Ascending aorta (tissue), 2 donors: ENCODE results near the gene ARHGEF3. TPM values are rescaled to one million over a fixed set of nuclear protein-coding genes. Genes with fewer than 3 reads are reported as not detected.
"Not testable (repeated sequence)": the region's sequence is repeated elsewhere in the genome, so short reads cannot be mapped to it uniquely, and the experiment has no call there.

Source experiments
- DNase-seq, 2 donors: peaks; one replicate each; pipeline ENCODE4 v3.0.0-alpha.2; 2019; ENCODE audit warnings: low spot score in 2 of 2
- H3K27ac ChIP-seq, 2 donors: fragments of 200-600 bp; sonication (generic); one replicate each; pipeline ENCODE4 v1.5.1; 2016 to 2017; ENCODE audit warnings: mild to moderate bottlenecking in 1 of 2
- H3K27me3 ChIP-seq: fragments of 200-600 bp; sonication (generic); one replicate; pipeline ENCODE4 v1.5.1; 2017
- H3K36me3 ChIP-seq, 2 donors: fragments of 200-600 bp; sonication (generic); one replicate each; pipeline ENCODE4 v1.5.1; 2016
- H3K4me1 ChIP-seq, 2 donors: fragments of 200-600 bp; sonication (generic); one replicate each; pipeline ENCODE4 v1.5.1; 2016 to 2017; ENCODE audit warnings: mild to moderate bottlenecking in 1 of 2
- H3K4me3 ChIP-seq, 2 donors: fragments of 200-600 bp; sonication (generic); one replicate each; pipeline ENCODE4 v1.5.1; 2016 to 2017; ENCODE audit warnings: mild to moderate bottlenecking in 1 of 2
- H3K9me3 ChIP-seq, 2 donors: fragments of 200-600 bp; sonication (generic); one replicate each; pipeline ENCODE4 v1.5.1; 2016
- intact Hi-C: fragments of 100-400 bp; cut with DNase I; formaldehyde crosslinking; loops from one replicate; pipeline ENCODE4 v1.15.1; 2023
- total RNA-seq: library from RNA; depleted of rRNA; stranded (reverse); fragments of >200 nt; gene quantifications from one replicate; pipeline ENCODE4 v1.1.0, GENCODE V29; 2016
- TF ChIP-seq, protein P1 (sequence below), 3 experiments: fragments of 200-600 bp in 2 of 3; fragments of 450-650 bp in 1 of 3; sonication (generic) in 2 of 3; IDR thresholded peaks; one replicate each; pipeline ENCODE4 v1.5.1; 2016 to 2019; ENCODE audit warnings: antibody characterized with exemption in 3 of 3, mild to moderate bottlenecking in 1 of 3, moderate library complexity in 1 of 3

Gene ARHGEF3
- total RNA-seq, 1 donor from 2014 or later: 16.8 TPM

DNA sequence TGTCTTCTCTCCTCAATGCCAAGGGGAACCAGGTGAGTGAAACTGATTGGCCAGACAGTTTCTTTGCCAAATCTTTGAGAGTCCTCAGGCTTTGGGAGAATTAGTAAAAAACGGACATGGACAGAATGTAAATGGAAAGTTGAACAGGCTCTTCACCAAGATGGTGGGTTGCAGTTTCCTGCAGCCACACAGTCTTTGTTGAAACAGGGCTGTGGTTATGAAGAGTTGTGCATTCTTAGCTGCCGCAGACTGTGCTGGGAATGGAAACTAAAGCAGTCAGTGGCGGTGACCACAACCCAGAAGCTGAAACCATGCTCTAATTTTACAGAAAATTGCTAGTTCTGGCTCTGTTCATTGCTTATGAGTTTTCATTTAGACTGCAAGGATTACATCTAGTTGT lies 76.6 kb downstream of the ARHGEF3 start:
- Histone ChIP-seq H3K27me3 (no peaks in the 10 kb centered on the region), H3K4me3 (no peak overlapping the region), H3K36me3 (peaks cover 0 to 26% of the 10 kb centered on the region in 2 donors), H3K9me3 (no peaks in the 10 kb centered on the region), H3K27ac (no peak overlapping the region), H3K4me1 (no peaks in the 10 kb centered on the region)
- DNase-seq: no peak
- TF ChIP-seq, protein P1, sequence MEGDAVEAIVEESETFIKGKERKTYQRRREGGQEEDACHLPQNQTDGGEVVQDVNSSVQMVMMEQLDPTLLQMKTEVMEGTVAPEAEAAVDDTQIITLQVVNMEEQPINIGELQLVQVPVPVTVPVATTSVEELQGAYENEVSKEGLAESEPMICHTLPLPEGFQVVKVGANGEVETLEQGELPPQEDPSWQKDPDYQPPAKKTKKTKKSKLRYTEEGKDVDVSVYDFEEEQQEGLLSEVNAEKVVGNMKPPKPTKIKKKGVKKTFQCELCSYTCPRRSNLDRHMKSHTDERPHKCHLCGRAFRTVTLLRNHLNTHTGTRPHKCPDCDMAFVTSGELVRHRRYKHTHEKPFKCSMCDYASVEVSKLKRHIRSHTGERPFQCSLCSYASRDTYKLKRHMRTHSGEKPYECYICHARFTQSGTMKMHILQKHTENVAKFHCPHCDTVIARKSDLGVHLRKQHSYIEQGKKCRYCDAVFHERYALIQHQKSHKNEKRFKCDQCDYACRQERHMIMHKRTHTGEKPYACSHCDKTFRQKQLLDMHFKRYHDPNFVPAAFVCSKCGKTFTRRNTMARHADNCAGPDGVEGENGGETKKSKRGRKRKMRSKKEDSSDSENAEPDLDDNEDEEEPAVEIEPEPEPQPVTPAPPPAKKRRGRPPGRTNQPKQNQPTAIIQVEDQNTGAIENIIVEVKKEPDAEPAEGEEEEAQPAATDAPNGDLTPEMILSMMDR (IDR thresholded peaks at IDR 0.05): no peak
- intact Hi-C loops: no loop called here

DNA sequence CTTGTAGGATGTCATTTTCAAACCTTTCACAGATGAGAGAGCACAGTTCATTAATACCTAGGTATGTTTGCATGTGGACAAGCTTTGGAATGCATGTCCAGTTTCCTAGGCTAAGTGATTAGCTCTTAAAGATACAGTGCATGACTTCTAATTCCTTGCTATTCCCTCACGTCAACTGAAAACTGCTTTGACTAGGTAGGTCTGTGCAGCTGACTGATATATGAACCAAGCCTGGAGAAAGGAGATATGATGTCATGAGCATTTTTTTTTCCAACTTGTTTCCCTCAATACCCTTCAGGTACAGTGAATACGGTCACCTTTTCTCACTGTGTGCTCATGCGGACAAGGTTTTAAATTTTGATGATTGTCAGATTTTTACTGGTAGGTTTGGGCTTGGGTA lies 77.1 kb downstream of the ARHGEF3 start:
- Histone ChIP-seq H3K9me3 (no peaks in the 10 kb centered on the region), H3K4me1 (no peaks in the 10 kb centered on the region), H3K27me3 (no peaks in the 10 kb centered on the region), H3K4me3 (no peak overlapping the region), H3K27ac (no peak overlapping the region), H3K36me3 (peaks cover 0 to 21% of the 10 kb centered on the region in 2 donors)
- TF ChIP-seq, protein P1 (IDR thresholded peaks at IDR 0.05): no peak
- DNase-seq: no peak
- intact Hi-C loops: no loop called here

DNA sequence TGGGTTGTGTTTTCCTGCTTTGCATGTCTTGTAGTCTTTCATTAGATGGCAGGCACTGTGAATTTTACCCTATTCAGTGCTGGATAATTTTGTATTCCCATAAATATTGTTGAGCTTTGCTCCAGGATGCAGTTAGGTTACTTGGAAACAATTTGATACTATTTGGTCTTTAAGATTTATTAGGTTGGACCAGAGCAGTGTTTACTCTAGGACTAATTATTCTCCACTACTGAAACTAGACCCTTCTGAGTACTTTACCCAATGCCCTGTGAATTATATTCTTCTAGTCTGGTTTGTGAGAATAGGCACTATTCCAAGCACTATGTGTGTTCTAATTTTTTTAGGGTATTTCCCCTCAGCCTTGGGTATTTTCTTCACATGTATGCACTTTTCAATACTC lies 80.9 kb downstream of the ARHGEF3 start:
- no peaks in the 10 kb centered on the region for H3K36me3 ChIP-seq
- intact Hi-C loops: no loop called here
- TF ChIP-seq, protein P1 (IDR thresholded peaks at IDR 0.05): no peak
- H3K4me1 ChIP-seq: no peaks in the 10 kb centered on the region
- H3K9me3 ChIP-seq: peaks cover 0 to 4% of the 10 kb centered on the region in 2 donors
- H3K27ac ChIP-seq: no peak overlapping the region
- DNase-seq: no peak
- H3K4me3 ChIP-seq: no peak overlapping the region
- no peaks in the 10 kb centered on the region for H3K27me3 ChIP-seq

DNA sequence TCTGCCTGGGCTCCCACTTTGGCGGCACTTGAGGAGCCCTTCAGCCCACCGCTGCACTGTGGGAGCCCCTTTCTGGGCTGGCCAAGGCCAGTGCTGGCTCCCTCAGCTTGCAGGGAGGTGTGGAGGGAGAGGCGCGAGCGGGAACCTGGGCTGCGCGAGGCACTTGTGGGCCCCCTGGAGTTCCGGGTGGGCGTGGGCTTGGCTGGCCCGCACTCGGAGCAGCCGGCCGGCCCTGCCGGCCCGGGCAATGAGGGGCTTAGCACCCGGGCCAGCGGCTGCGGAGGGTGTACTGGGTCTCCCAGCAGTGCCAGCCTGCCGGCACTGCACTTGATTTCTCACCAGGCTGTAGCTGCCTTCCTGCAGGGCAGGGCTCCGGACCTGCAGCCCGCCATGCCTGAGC lies 82.9 kb downstream of the ARHGEF3 start:
- H3K27ac ChIP-seq, H3K27me3 ChIP-seq, DNase-seq, H3K36me3 ChIP-seq, H3K4me1 ChIP-seq, H3K4me3 ChIP-seq, intact Hi-C loops: not testable (repeated sequence)
- peaks cover 0 to 12% of the 10 kb centered on the region in 2 donors for H3K9me3 ChIP-seq

DNA sequence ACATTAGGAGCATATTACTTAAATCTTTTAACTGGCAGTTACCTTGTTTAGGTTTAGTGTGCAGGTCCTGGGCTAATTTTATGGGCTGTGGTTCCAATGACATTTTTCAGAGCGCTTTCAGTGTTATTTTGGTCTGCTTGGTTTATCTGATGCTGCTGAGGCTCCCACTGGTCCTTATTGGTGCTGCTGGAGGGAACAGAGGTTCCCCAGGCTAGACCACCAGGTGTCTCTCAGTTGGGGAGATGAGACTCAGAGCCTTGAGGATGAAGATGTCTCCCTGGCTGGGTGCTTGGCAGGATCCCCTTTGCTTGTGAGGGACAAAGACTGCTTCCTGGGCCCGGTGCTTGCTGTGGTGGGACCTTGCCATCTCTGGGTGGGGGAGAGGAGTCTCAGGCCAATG lies 90.4 kb downstream of the ARHGEF3 start:
- DNase-seq: no peak
- intact Hi-C loops: no loop called here
- Histone ChIP-seq H3K4me3 (no peak overlapping the region), H3K36me3 (no peaks in the 10 kb centered on the region), H3K9me3 (peaks cover 0 to 12% of the 10 kb centered on the region in 2 donors), H3K4me1 (no peaks in the 10 kb centered on the region), H3K27ac (no peak overlapping the region), H3K27me3 (no peaks in the 10 kb centered on the region)
- TF ChIP-seq, protein P1 (IDR thresholded peaks at IDR 0.05): no peak

DNA sequence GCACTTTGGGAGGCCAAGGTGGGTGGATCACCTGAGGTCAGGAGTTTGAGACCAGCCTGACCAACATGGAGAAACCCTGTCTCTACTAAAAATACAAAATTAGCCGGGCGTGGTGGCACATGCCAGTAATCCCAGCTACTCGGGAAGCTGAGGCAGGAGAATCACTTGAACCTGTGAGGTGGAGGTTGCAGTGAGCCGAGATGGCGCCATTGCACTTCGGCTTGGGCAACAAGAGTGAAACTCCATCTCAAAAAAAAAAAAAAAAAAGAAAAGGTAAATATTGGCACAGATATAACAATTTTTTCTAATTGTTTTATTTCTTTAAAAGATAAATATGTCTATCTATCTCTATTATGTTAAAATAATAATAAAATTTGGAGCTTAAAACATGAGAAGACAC lies 94.3 kb downstream of the ARHGEF3 start:
- H3K27ac ChIP-seq, H3K4me1 ChIP-seq, H3K9me3 ChIP-seq, DNase-seq, H3K4me3 ChIP-seq, H3K36me3 ChIP-seq, H3K27me3 ChIP-seq: not testable (repeated sequence)
- intact Hi-C loops: loop anchor here (10.0 kb wide), 1 partner anchor 377 kb away; no protein-coding TSS in a partner anchor

DNA sequence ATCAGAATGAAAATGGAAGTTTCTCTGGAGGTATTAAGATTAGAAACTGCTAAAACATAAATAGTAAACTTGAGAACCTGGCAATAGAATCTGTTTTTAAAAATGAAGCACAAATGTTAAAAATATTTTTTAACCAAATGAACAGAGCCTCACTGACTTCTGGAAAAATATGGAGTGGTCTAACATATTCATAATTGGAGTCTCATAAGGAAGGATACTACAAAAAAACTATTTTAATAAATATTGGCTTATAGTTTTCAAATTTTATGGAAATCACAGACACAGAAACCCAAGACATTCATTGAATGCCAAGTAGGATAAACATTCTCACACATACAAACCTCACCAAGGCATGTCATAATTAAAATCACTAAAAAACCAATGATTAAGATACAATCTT lies 95.1 kb downstream of the ARHGEF3 start:
- Histone ChIP-seq H3K27me3 (no peaks in the 10 kb centered on the region), H3K4me1 (no peaks in the 10 kb centered on the region), H3K9me3 (no peaks in the 10 kb centered on the region), H3K27ac (no peak overlapping the region), H3K4me3 (no peak overlapping the region), H3K36me3 (no peaks in the 10 kb centered on the region)
- DNase-seq: no peak
- TF ChIP-seq, protein P1 (IDR thresholded peaks at IDR 0.05): no peak
- intact Hi-C loops: loop anchor here (10.0 kb wide), 1 partner anchor 378 kb away; no protein-coding TSS in a partner anchor
